Islet precursor cell (in vitro differentiated cells): Measurements from ENCODE around the gene TRMT11.
"Not testable (repeated sequence)": the region's sequence is repeated elsewhere in the genome, so short reads cannot be mapped to it uniquely, and the experiment has no call there.

Source experiments
- DNase-seq: peaks from one replicate; pipeline ENCODE4 v3.0.0-alpha.2; 2018

TRMT11 gene

GRCh38 chr6:125994670-125995488, 8.5 kb downstream of the TRMT11 start:
- no peak for DNase-seq

GRCh38 chr6:125995972-125996580, 9.7 kb downstream of the TRMT11 start:
- peak; percentile 61 for DNase-seq

GRCh38 chr6:126002755-126003679, 16.7 kb downstream of the TRMT11 start:
- no peak for DNase-seq

GRCh38 chr6:126007800-126008199, 21.5 kb downstream of the TRMT11 start:
- DNase-seq = no peak

- no peak for DNase-seq
Measured at GRCh38 chr6:126010040-126010439, 23.7 kb downstream of the TRMT11 start.

GRCh38 chr6:126015863-126016262, 29.5 kb downstream of the TRMT11 start:
- DNase-seq = no peak

DNA sequence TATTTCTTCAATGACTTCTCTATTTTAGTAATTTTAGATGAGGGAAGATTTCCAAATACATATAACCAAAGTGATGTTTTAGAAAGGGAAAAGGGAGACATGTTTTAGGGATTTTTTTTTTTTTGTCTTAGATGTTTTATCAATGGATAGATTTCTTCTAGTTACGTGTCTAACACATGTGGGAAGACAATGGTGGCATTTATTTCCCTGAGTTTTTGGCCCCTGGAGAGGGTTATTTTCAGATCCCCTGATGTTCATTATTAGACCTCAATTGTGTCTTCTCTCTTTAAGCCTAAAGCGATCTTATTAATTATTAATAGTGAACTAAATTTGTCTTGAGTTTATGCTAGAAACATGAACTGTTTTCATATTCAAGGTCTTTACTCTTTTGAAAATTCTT, 30.3 kb downstream of the TRMT11 start:
- DNase-seq = no peak

GRCh38 chr6:126017668-126018067, 31.3 kb downstream of the TRMT11 start:
- no peak for DNase-seq

DNA sequence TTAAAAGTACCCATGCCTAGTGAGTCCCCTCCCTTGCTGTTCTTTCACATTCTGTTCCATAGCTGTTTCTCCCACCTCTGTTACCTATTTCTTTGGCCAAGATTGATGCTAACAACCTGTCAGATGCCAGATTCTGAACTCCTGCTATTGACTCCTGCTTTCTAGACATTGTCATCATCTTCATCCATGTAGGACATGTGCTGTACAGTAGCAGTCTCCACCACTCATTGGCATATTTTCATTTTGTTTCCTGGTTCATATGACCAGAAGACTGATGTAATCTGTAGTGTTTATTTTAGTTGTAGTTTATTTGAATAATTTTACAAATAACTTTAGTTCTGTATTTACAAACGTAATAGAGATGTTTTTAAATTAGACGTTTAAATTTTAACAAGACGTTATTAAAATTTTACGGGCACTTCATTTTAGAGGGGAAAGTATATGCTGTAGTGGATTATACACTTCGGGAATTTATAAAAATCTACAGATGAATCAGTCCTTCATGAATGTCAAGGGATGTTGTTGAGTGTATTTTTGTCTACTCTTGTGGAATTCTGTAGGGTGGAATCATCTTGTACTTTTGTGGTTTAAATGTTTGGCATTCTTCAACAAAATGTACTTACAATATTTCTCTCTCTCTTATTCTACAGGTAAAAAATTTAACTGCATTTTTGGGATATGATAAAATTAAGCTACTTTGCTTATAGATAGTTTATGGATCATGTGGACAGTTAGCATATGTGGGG, 34.1 kb downstream of the TRMT11 start:
- no peak for DNase-seq

DNA sequence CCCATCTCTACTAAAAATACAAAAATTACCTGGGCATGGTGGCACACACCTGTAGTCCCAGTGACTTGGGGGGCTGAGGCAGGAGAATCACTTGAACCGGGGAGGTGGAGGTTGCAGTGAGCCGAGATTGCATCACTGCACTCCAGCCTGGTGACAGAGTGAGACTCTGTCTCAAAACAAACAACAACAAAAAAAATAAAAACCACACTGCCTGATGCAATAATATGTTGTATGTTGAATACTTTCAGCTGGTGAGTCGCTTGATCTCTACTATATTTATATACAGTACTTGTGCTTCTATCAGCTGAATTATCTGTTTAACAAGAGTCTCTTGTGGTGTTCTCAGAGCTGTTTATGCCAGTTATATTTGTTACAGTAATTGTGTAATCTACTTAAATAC, 37.1 kb downstream of the TRMT11 start:
- not testable (repeated sequence) for DNase-seq

GRCh38 chr6:126026001-126026400, 39.7 kb downstream of the TRMT11 start:
- no peak for DNase-seq

DNA sequence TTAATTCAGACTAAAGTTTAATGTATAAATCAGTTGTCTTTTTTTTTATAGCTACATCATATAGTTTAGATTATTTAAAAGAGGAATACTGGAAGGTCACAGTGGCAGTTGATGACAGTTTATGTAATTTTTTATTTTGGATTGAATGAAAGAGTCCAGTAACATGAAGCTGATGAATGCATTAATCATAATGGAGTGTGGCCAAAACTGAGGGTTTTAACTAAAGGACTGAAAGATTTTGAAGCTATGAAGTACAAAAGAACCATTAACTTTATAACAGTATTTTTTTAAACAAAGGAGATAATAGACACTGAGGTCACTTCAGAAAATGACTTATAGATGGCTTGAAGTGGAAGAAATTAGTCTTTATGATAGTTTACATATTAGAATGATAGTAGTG, 41.3 kb downstream of the TRMT11 start:
- DNase-seq = no peak

DNA sequence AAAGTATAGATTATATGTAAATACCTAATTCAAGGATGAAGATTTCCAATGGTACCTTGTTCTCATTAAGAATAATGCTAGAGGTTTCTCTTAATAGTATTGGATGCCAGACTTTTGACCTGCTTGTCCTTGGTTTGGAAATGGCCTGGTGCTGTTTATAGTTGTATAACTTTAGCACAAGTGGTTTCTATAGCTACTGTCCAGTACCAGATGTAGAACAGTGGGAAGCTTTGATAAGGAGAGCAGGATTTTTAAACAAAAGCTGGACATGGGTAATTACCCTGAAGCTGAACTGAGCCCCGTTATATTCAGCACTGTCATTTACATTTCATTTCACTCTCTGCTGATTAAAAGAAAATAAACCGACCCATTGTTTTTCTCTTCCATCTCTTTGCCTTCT, 43.7 kb downstream of the TRMT11 start:
- DNase-seq = no peak

DNA sequence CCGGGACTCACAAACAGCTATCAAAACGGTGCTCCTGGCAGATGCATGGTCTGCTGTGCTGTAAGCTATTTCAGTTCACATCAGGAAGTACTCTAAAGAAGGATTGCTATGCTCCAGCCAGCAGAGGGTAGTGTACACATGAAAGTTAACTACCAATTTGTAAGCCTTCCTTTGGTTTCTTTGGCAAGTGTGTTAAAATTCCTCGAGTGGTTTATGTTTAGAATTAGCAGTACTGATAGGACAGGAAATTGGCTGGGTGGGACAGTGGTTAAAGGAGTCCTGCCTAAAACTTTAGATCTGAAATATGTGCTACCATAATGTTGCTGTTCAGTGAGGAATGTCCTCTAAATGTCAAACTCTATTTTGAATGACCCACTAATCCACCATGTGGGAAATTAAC, 47.4 kb downstream of the TRMT11 start:
- DNase-seq = peak; percentile 79

- DNase-seq = no peak
Measured at GRCh38 chr6:126034656-126035055, 48.3 kb downstream of the TRMT11 start.

DNA sequence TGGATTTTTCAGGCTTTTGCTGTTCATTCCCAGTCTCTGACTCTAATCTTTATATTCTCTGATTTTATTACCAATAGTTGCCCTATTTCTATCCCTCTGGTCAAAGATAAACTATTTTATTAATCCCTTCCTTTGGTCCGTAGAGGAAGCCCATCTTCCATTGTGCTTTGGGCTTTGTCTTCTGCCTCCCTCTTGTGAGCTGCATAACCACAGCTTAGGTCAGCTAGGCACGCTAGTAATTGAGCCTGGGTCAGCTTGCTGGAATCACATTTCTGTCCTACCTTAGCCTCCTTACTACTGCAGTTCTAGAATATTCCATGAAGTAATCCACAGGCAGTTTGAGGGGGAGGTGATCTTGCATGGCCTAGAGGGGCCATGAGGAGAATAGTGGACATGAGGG, 49.4 kb downstream of the TRMT11 start:
- DNase-seq = no peak

- no peak for DNase-seq
Measured at GRCh38 chr6:126038234-126038633, 51.9 kb downstream of the TRMT11 start.

DNA sequence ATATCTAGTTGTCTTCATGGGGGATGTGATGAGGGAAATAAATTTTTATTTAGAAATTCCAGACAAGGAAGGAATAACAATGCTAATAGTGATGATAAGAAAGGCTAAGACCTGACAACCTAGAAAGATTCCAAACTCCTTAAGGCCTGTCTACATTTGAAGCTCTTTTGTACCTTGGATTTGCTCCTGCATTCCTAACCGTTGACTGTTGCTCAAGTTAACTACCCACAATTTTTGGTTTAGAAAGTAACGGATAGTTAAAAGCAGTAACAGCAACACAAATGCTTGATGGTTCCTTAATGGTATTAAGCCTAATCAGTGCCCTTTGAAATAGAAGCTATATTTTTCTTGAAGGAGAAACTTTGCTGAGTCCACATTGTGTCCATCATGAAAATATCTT, 52.9 kb downstream of the TRMT11 start:
- DNase-seq = no peak

GRCh38 chr6:126040394-126040793, 54.1 kb downstream of the TRMT11 start:
- no peak for DNase-seq

- DNase-seq = no peak
Measured at GRCh38 chr6:126040826-126041225, 54.5 kb downstream of the TRMT11 start.

- no peak for DNase-seq
Measured at GRCh38 chr6:126041516-126041915, 55.2 kb downstream of the TRMT11 start.

DNA sequence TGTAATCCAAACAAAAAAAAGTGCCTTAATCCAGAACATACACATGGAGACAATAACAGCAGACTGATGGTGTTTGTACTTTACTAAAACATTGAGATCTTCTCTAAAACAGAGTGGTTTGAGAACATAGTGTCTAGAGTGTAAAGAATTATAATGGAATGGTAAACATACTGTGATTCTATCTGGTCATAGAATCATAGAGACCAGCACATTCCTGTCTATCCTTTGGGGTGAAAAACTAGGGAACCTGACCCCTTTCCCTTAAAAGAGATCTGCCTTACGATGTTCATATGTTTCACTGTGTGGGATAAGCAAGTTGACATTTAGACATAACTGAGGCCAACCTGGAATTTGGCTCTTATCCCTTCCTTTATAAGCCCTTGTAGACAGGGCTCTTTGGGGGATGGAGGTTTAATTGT, 55.7 kb downstream of the TRMT11 start:
- DNase-seq = no peak

DNA sequence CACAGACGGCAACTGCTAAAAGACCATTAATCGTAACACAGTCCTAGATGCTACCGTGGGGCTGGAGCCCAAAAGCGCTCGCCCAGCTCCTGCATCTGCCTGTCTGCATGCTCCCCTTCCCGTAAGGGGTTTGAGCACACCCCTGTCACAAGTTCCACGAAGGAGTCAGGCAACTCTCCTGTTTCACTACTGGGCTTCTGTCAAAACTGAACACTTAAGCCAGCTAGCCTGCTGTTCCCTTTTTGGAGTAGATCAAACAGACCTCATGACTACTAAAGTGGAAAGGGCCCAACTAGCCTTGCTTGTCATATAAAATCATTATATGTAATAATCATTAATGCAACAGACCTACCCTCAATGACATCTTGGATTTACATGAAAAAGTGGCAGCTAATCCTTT, 61.3 kb downstream of the TRMT11 start:
- no peak for DNase-seq
